Measurements from ENCODE around the gene KCNMA1.

Gene KCNMA1

GRCh38 chr10:77620731-77621130 lies 16.9 kb downstream of the KCNMA1 start:
- Histone ChIP-seq H3K56ac (ENCODE audit: low read length) (no peak overlapping the region), H3K4ac (ENCODE audit: low read depth, low read length) (no peak overlapping the region), H2BK5ac (ENCODE audit: low read length) (no peak overlapping the region), H3K27ac (ENCODE audit: low read depth, low read length) (no peak overlapping the region), H3K18ac (ENCODE audit: low read length) (no peak overlapping the region), H3K4me3 (ENCODE audit: low read length) (no peak overlapping the region), H3K27me3 (ENCODE audit: insufficient read depth, low read length, poor library complexity) (no peaks in the 10 kb centered on the region), H3K79me2 (ENCODE audit: control insufficient read depth, insufficient read depth, low read length) (no peaks in the 10 kb centered on the region), H3K23ac (ENCODE audit: low read length) (no peak overlapping the region), H3K36me3 (ENCODE audit: control insufficient read depth, insufficient read depth, low read length) (no peaks in the 10 kb centered on the region), H2BK15ac (replicated peaks; ENCODE audit: low read depth) (no peak overlapping the region), H3K4me1 (ENCODE audit: control insufficient read depth, low read depth, low read length) (no peaks in the 10 kb centered on the region), H2AK5ac (ENCODE audit: low read length) (no peak overlapping the region), H3K9ac (ENCODE audit: low read length) (no peak overlapping the region), H2BK120ac (ENCODE audit: low read depth, low read length) (no peak overlapping the region), H3K4me2 (ENCODE audit: low read length) (no peak overlapping the region), H4K8ac (ENCODE audit: low read depth, low read length) (no peak overlapping the region), H4K5ac (ENCODE audit: low read length) (no peak overlapping the region), H3K79me1 (ENCODE audit: low read length) (no peaks in the 10 kb centered on the region)
- WGBS (ENCODE audit: extremely low coverage, insufficient coverage, low lambda C conversion rate) = no CpG with 5 or more reads among the region's 6 CpGs
- no peak for DNase-seq

- Histone ChIP-seq H3K18ac (ENCODE audit: low read length) (no peak overlapping the region), H2BK15ac (replicated peaks; ENCODE audit: low read depth) (no peak overlapping the region), H2BK5ac (ENCODE audit: low read length) (no peak overlapping the region), H3K4me2 (ENCODE audit: low read length) (no peak overlapping the region), H2BK120ac (ENCODE audit: low read depth, low read length) (no peak overlapping the region), H4K8ac (ENCODE audit: low read depth, low read length) (no peak overlapping the region), H3K4me3 (ENCODE audit: low read length) (no peak overlapping the region), H4K5ac (ENCODE audit: low read length) (no peak overlapping the region), H3K4me1 (ENCODE audit: control insufficient read depth, low read depth, low read length) (no peaks in the 10 kb centered on the region), H2AK5ac (ENCODE audit: low read length) (no peak overlapping the region), H3K4ac (ENCODE audit: low read depth, low read length) (no peak overlapping the region), H3K56ac (ENCODE audit: low read length) (no peak overlapping the region), H3K36me3 (ENCODE audit: control insufficient read depth, insufficient read depth, low read length) (no peaks in the 10 kb centered on the region), H3K27ac (ENCODE audit: low read depth, low read length) (no peak overlapping the region), H3K23ac (ENCODE audit: low read length) (no peak overlapping the region), H3K27me3 (ENCODE audit: insufficient read depth, low read length, poor library complexity) (no peaks in the 10 kb centered on the region), H3K79me2 (ENCODE audit: control insufficient read depth, insufficient read depth, low read length) (no peaks in the 10 kb centered on the region), H3K9ac (ENCODE audit: low read length) (no peak overlapping the region), H3K79me1 (ENCODE audit: low read length) (no peaks in the 10 kb centered on the region)
- no peak for DNase-seq
- no CpG with 5 or more reads among the region's 13 CpGs for WGBS (ENCODE audit: extremely low coverage, insufficient coverage, low lambda C conversion rate)
These were observed 17.5 kb downstream of the KCNMA1 start for GRCh38 chr10:77619964-77620703.

DNA sequence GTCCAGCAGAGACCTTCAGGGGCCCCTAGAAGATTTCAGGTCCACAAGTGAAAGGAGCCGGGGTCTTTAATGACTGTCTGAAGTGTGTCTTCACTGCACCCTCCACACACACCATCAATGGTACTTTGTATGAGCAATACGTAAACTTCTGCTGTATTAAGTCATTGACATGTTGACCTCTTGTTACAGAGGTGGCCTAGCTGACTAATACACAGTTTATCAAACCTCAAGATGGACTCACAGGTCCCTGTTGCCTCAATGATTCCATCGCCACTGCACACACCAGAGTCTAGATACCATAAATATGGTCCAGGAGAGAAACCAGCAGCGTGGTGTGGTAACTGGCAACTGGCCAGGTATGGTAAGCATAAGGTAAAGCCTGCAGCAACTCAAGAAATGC lies 19.5 kb downstream of the KCNMA1 start:
- Histone ChIP-seq H2BK120ac (ENCODE audit: low read depth, low read length) (no peak overlapping the region), H3K4ac (ENCODE audit: low read depth, low read length) (no peak overlapping the region), H2BK15ac (replicated peaks; ENCODE audit: low read depth) (no peak overlapping the region), H3K56ac (ENCODE audit: low read length) (no peak overlapping the region), H3K23ac (ENCODE audit: low read length) (no peak overlapping the region), H3K27ac (ENCODE audit: low read depth, low read length) (no peak overlapping the region), H3K27me3 (ENCODE audit: insufficient read depth, low read length, poor library complexity) (no peaks in the 10 kb centered on the region), H3K18ac (ENCODE audit: low read length) (no peak overlapping the region), H4K8ac (ENCODE audit: low read depth, low read length) (no peak overlapping the region), H3K4me3 (ENCODE audit: low read length) (no peak overlapping the region), H2AK5ac (ENCODE audit: low read length) (no peak overlapping the region), H3K79me1 (ENCODE audit: low read length) (no peaks in the 10 kb centered on the region), H3K4me2 (ENCODE audit: low read length) (no peak overlapping the region), H3K9ac (ENCODE audit: low read length) (no peak overlapping the region), H3K4me1 (ENCODE audit: control insufficient read depth, low read depth, low read length) (no peaks in the 10 kb centered on the region), H2BK5ac (ENCODE audit: low read length) (no peak overlapping the region), H3K36me3 (ENCODE audit: control insufficient read depth, insufficient read depth, low read length) (no peaks in the 10 kb centered on the region), H3K79me2 (ENCODE audit: control insufficient read depth, insufficient read depth, low read length) (no peaks in the 10 kb centered on the region), H4K5ac (ENCODE audit: low read length) (no peak overlapping the region)
- DNase-seq = no peak
- no CpG with 5 or more reads among the region's 4 CpGs for WGBS (ENCODE audit: extremely low coverage, insufficient coverage, low lambda C conversion rate)

DNA sequence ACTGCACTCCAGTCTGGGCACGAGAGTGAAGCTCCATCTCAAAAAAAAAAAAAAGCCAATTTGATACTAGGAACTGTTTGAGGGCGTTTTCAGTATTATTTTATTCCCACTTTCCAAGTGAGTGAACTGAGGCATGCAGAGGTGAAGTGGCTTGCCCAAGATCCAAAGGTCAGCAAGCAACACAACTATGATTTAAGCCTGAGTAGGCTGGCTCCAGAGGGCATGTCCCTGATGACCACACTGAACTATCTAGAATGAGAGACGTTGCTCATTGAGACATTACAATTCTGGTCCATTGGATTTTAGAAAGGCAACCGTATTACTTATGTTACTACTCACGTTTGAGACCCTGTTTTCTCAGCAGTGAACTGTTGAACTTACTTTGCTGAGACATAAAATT lies 20.8 kb downstream of the KCNMA1 start:
- no CpG with 5 or more reads among the region's 5 CpGs for WGBS (ENCODE audit: extremely low coverage, insufficient coverage, low lambda C conversion rate)
- Histone ChIP-seq H3K4me1 (ENCODE audit: control insufficient read depth, low read depth, low read length) (no peaks in the 10 kb centered on the region), H4K5ac (ENCODE audit: low read length) (no peak overlapping the region)

DNA sequence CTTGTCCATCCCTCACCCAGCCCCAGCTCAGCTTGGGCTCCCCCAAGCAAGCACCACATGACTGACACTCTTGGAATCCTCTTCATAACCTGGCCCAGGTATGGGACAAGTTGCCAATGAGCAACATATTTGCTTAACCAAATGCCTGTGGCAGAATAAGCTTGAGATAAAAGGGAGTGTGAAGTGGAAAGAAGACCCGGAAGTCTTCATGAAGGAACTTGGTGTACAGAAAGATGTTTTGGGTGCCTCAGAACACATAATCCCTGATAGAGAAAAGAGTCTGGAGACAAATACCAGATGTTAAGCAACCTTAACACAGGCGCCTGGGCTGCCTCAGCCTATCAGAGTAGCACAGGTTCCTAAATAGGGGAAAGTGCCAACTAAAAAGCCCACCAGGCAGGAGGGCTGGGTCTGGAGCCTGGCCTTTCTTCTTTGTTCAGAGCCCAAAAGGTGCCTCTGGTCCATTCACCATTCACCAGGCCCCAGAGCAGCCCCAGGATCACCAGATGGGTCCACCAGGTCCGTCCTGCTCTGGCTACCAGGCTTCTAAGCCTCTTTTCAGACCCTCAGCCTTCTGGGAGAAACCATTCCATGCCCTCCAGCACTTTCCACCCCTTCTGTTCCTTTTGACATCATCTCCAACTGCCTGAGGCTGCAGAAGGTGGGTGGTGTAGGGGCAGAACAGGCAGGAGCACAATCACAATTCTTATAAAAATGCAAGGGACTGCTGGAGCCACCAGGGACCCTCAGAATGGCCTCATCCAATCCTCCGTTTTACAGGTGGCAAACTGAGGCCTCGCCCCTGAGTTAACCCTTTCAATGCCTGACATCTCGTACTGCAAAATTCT lies 22.6 kb downstream of the KCNMA1 start:
- Histone ChIP-seq H3K36me3 (ENCODE audit: control insufficient read depth, insufficient read depth, low read length) (no peaks in the 10 kb centered on the region), H3K4ac (ENCODE audit: low read depth, low read length) (no peak overlapping the region), H3K23ac (ENCODE audit: low read length) (no peak overlapping the region), H3K18ac (ENCODE audit: low read length) (no peak overlapping the region), H3K79me1 (ENCODE audit: low read length) (no peaks in the 10 kb centered on the region), H2BK5ac (ENCODE audit: low read length) (no peak overlapping the region), H3K27me3 (ENCODE audit: insufficient read depth, low read length, poor library complexity) (no peaks in the 10 kb centered on the region), H3K4me3 (ENCODE audit: low read length) (no peak overlapping the region), H2BK120ac (ENCODE audit: low read depth, low read length) (no peak overlapping the region), H3K27ac (ENCODE audit: low read depth, low read length) (no peak overlapping the region), H3K4me1 (ENCODE audit: control insufficient read depth, low read depth, low read length) (no peaks in the 10 kb centered on the region), H2BK15ac (replicated peaks; ENCODE audit: low read depth) (no peak overlapping the region), H3K79me2 (ENCODE audit: control insufficient read depth, insufficient read depth, low read length) (no peaks in the 10 kb centered on the region), H3K56ac (ENCODE audit: low read length) (no peak overlapping the region), H3K9ac (ENCODE audit: low read length) (no peak overlapping the region), H4K8ac (ENCODE audit: low read depth, low read length) (no peak overlapping the region), H3K4me2 (ENCODE audit: low read length) (no peak overlapping the region), H4K5ac (ENCODE audit: low read length) (no peak overlapping the region), H2AK5ac (ENCODE audit: low read length) (no peak overlapping the region)
- no peak for DNase-seq
- no CpG with 5 or more reads among the region's 6 CpGs for WGBS (ENCODE audit: extremely low coverage, insufficient coverage, low lambda C conversion rate)

More for the DNA sequence above, 20.8 kb downstream of the KCNMA1 start:
- no peak overlapping the region for H3K56ac ChIP-seq (ENCODE audit: low read length)
- no peaks in the 10 kb centered on the region for H3K79me1 ChIP-seq (ENCODE audit: low read length)
- H3K23ac ChIP-seq (ENCODE audit: low read length) = no peak overlapping the region
- no peaks in the 10 kb centered on the region for H3K36me3 ChIP-seq (ENCODE audit: control insufficient read depth, insufficient read depth, low read length)
- no peak overlapping the region for H3K9ac ChIP-seq (ENCODE audit: low read length)
- no peak overlapping the region for H3K18ac ChIP-seq (ENCODE audit: low read length)
- H3K4me2 ChIP-seq (ENCODE audit: low read length) = no peak overlapping the region
- DNase-seq = no peak
- no peak overlapping the region for H2BK15ac ChIP-seq (replicated peaks; ENCODE audit: low read depth)
- no peaks in the 10 kb centered on the region for H3K27me3 ChIP-seq (ENCODE audit: insufficient read depth, low read length, poor library complexity)
- H4K8ac ChIP-seq (ENCODE audit: low read depth, low read length) = no peak overlapping the region
- no peak overlapping the region for H2AK5ac ChIP-seq (ENCODE audit: low read length)
- no peak overlapping the region for H3K27ac ChIP-seq (ENCODE audit: low read depth, low read length)
- H2BK5ac ChIP-seq (ENCODE audit: low read length) = no peak overlapping the region
- H2BK120ac ChIP-seq (ENCODE audit: low read depth, low read length) = no peak overlapping the region
- H3K79me2 ChIP-seq (ENCODE audit: control insufficient read depth, insufficient read depth, low read length) = no peaks in the 10 kb centered on the region
- no peak overlapping the region for H3K4ac ChIP-seq (ENCODE audit: low read depth, low read length)
- H3K4me3 ChIP-seq (ENCODE audit: low read length) = no peak overlapping the region

All from mesendoderm (in vitro differentiated cells).